Sigmoid colon (tissue), 7 donors: ENCODE results near the gene FAM8A1. TPM values are rescaled to one million over a fixed set of nuclear protein-coding genes. Genes with fewer than 3 reads are reported as not detected.
A peak's percentile ranks its signal among the peaks of the same experiment; 100 is the strongest.

Source experiments
- DNase-seq: peaks from one replicate; pipeline ENCODE4 v3.0.0-alpha.2; 2019
- H3K27ac ChIP-seq, 4 donors: fragments of 200-600 bp; sonication (generic); one replicate each; pipeline ENCODE4 v1.5.1; 2016 to 2019; ENCODE audit warnings: mild to moderate bottlenecking in 1 of 4
- H3K27me3 ChIP-seq, 3 donors: fragments of 200-600 bp; sonication (generic); one replicate each; pipeline ENCODE4 v1.5.1; 2019; ENCODE audit warnings: mild to moderate bottlenecking in 1 of 3
- H3K36me3 ChIP-seq, 4 donors: fragments of 200-600 bp; sonication (generic); one replicate each; pipeline ENCODE4 v1.5.1; 2016 to 2019
- H3K4me1 ChIP-seq, 4 donors: fragments of 200-600 bp; sonication (generic); one replicate each; pipeline ENCODE4 v1.5.1; 2017 to 2019
- H3K4me3 ChIP-seq, 4 donors: fragments of 200-600 bp; sonication (generic); one replicate each; pipeline ENCODE4 v1.5.1; 2017 to 2019; ENCODE audit warnings: mild to moderate bottlenecking in 2 of 4, moderate library complexity in 1 of 4
- H3K9me3 ChIP-seq, 4 donors: fragments of 200-600 bp in 3 of 4; sonication (generic) in 3 of 4; one replicate each; pipeline versions ENCODE4 v1.5.1 to v1.6.1; 2013 to 2019
- EP300 ChIP-seq, 4 donors: sonication (generic); formaldehyde crosslinking; IDR thresholded peaks; one replicate each; pipeline ENCODE4 v1.6.1; 2017; ENCODE audit warnings: antibody characterized with exemption in 4 of 4
- POLR2A ChIP-seq, 2 donors: fragments of 450-650 bp; IDR thresholded peaks; one replicate each; pipeline ENCODE4 v1.6.1; 2016; ENCODE audit warnings: antibody characterized with exemption in 2 of 2, mild to moderate bottlenecking in 2 of 2, moderate library complexity in 2 of 2
- POLR2AphosphoS5 ChIP-seq, 4 donors: sonication (generic); formaldehyde crosslinking; IDR thresholded peaks; one replicate each; pipeline ENCODE4 v1.6.1; 2017; ENCODE audit warnings: antibody characterized with exemption in 4 of 4
- WGBS, 2 donors: extraction: QIAGEN DNeasy Blood & Tissue Kit; methylation state at CpG; one replicate each; pipeline ENCODE4 v1.1.7; 2013; 5-methylcytosine and 5-hydroxymethylcytosine counted together
- intact Hi-C: fragments of 100-400 bp; cut with DNase I; formaldehyde crosslinking; loops from one replicate; pipeline ENCODE4 v1.15.1; 2023
- polyA plus RNA-seq, 3 donors: library from polyadenylated mRNA; stranded (reverse); fragments of 200-250 nt; gene quantifications; one replicate each; pipeline ENCODE4 v1.2.3, GENCODE V29; 2013
- total RNA-seq, 4 donors: library from RNA; depleted of rRNA; stranded (reverse); fragments of >200 nt; gene quantifications; one replicate each; pipeline ENCODE4 v1.1.0, GENCODE V29; 2016
- TF ChIP-seq, protein P1 (sequence below), 4 experiments: fragments of 450-650 bp in 3 of 4; fragments of 200-600 bp in 1 of 4; IDR thresholded peaks; one replicate each; pipeline ENCODE4 v1.5.1; 2016 to 2019; ENCODE audit warnings: antibody characterized with exemption in 4 of 4, mild to moderate bottlenecking in 3 of 4, moderate library complexity in 2 of 4
- donor health status: healthy with polysubstance abuse.
- donor health status: Bipolar disorder and iron deficiency.
- donor health status: healthy.

The FAM8A1 gene
- total and polyA plus RNA-seq, 7 donors: 9.0 to 70.4 (median 39.0) TPM

DNA sequence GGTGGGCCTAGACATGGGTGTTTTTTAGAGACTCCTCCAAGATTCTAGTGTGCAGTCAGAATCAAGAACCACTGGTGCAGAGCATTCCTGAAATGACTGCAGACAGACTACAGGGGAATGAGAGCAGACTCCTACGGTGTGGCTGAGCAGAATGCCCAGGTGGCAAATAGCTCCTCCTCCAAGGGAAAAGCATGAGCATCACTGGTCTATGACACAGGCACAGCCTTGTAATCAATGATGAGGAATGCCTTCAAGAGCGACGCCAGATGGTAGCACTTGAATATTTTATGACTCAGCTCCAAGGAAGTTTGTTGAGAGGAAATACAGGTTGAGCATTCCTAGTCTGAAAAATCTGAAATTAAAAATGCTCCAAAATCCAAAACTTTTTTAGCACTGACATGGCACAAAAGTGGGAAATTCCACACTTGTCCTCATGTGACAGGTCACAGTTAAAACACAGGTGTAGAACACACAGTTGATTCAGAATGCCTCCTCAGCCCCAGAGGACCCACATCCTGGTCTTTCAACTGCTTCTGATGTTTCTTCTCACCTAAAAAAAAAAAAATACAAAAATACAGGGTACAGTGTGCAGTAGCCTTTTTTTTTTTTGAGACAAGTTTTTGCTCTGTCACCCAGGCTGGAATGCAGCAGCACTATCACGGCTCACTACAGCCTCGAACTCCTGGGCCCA is 10.6 kb upstream of the FAM8A1 start:
- Histone ChIP-seq H3K4me3 (no peak overlapping the region), H3K27me3 (no peaks in the 10 kb centered on the region), H3K9me3 (no peaks in the 10 kb centered on the region), H3K36me3 (no peaks in the 10 kb centered on the region), H3K27ac (no peak overlapping the region), H3K4me1 (no peaks in the 10 kb centered on the region)
- intact Hi-C loops: loop anchor here (10.0 kb wide), 1 partner anchor 575 kb away; no protein-coding TSS in a partner anchor
- TF ChIP-seq POLR2A (IDR thresholded peaks at IDR 0.05) (peak in 1 of 2 donors; percentile 15), POLR2AphosphoS5 (IDR thresholded peaks at IDR 0.05) (no peak)
- no peak for DNase-seq
- WGBS, 2 donors: 44 to 55% methylated on average over 5 of the region's 5 CpGs

DNA sequence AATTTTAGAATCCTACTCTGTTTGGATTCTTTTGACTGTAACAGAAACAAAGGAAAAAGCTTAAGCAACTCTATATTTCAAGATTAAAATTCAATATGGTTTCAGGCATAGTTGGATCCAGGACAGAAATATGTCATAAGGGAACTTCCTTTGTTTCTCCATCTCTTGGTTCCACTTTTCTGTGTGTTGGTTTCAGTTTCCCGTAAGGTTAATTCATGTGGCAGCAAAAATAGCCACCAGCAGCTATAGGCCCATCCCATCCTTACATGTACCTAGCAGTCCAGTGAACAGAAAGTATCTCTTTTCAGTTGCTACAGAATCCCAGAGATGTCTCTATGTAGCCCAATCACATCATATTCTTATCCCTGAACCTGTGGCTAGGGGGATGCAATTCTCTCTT is 8.8 kb upstream of the FAM8A1 start:
- no peaks in the 10 kb centered on the region for H3K4me1 ChIP-seq
- no peak overlapping the region for H3K27ac ChIP-seq
- H3K4me3 ChIP-seq: no peak overlapping the region
- intact Hi-C loops: no loop called here
- H3K9me3 ChIP-seq: no peaks in the 10 kb centered on the region
- no peaks in the 10 kb centered on the region for H3K27me3 ChIP-seq
- no peaks in the 10 kb centered on the region for H3K36me3 ChIP-seq
- 63 to 88% methylated on average over 1 of the region's 1 CpG for WGBS, 2 donors
- no peak for DNase-seq
- TF ChIP-seq EP300 (IDR thresholded peaks at IDR 0.05) (no peak), POLR2A (IDR thresholded peaks at IDR 0.05) (no peak), POLR2AphosphoS5 (IDR thresholded peaks at IDR 0.05) (no peak)
- TF ChIP-seq, protein P1, sequence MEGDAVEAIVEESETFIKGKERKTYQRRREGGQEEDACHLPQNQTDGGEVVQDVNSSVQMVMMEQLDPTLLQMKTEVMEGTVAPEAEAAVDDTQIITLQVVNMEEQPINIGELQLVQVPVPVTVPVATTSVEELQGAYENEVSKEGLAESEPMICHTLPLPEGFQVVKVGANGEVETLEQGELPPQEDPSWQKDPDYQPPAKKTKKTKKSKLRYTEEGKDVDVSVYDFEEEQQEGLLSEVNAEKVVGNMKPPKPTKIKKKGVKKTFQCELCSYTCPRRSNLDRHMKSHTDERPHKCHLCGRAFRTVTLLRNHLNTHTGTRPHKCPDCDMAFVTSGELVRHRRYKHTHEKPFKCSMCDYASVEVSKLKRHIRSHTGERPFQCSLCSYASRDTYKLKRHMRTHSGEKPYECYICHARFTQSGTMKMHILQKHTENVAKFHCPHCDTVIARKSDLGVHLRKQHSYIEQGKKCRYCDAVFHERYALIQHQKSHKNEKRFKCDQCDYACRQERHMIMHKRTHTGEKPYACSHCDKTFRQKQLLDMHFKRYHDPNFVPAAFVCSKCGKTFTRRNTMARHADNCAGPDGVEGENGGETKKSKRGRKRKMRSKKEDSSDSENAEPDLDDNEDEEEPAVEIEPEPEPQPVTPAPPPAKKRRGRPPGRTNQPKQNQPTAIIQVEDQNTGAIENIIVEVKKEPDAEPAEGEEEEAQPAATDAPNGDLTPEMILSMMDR (IDR thresholded peaks at IDR 0.05): no peak

DNA sequence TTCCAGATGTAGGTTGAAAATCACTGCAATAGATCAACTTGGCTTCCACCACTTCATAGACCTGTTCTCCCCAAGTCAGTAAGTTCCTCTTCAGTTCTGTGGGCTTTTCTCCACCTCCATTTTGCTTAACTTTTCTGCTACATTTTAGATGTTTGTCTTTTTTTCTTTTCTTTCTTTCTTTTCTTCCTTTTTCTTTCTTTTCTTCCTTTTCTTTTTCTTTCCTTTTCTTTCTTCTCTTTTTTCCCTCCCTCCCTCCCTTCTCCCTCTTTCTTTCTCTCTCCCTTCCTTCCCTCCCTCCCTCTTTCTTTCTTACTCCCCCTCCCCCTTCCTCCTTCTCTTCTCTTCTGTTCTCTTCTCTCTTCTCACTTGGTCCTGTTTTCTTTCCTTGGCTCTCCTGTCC is 6.9 kb upstream of the FAM8A1 start:
- TF ChIP-seq EP300 (IDR thresholded peaks at IDR 0.05) (no peak), POLR2AphosphoS5 (IDR thresholded peaks at IDR 0.05) (no peak), POLR2A (IDR thresholded peaks at IDR 0.05) (no peak)
- TF ChIP-seq, protein P1 (IDR thresholded peaks at IDR 0.05): no peak
- Histone ChIP-seq H3K36me3 (no peaks in the 10 kb centered on the region), H3K9me3 (no peaks in the 10 kb centered on the region), H3K4me1 (no peaks in the 10 kb centered on the region), H3K27ac (no peak overlapping the region), H3K27me3 (no peaks in the 10 kb centered on the region), H3K4me3 (no peak overlapping the region)
- no peak for DNase-seq
- intact Hi-C loops: no loop called here

DNA sequence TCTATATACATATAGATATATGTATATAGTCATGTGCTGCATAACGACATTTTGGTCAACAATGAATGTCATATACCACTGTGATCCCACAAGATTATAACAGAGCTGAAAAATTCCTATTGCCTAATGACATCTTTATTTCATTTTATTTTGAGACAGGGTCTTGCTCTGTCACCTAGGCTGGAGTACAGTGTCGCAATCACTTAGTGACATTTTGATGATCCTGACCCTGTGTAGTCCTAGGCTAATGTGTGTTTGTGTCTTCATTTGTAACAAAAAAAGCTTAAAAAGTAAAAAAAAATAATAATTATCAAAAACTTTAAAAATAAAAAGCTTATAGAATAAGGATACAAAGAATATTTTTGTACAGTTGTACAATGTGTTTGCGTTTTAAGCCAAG is 4.0 kb upstream of the FAM8A1 start:
- Histone ChIP-seq H3K36me3 (no peaks in the 10 kb centered on the region), H3K9me3 (no peaks in the 10 kb centered on the region), H3K27me3 (no peaks in the 10 kb centered on the region), H3K4me1 (peaks cover 0 to 6% (median 2%) of the 10 kb centered on the region in 4 donors), H3K4me3 (no peak overlapping the region), H3K27ac (no peak overlapping the region)
- 94 to 96% methylated on average over 3 of the region's 3 CpGs for WGBS, 2 donors
- intact Hi-C loops: no loop called here
- no peak for DNase-seq
- TF ChIP-seq POLR2A (IDR thresholded peaks at IDR 0.05): no peak
- no peak for TF ChIP-seq EP300 (IDR thresholded peaks at IDR 0.05)
- no peak for TF ChIP-seq POLR2AphosphoS5 (IDR thresholded peaks at IDR 0.05)
- TF ChIP-seq, protein P1 (IDR thresholded peaks at IDR 0.05): no peak

DNA sequence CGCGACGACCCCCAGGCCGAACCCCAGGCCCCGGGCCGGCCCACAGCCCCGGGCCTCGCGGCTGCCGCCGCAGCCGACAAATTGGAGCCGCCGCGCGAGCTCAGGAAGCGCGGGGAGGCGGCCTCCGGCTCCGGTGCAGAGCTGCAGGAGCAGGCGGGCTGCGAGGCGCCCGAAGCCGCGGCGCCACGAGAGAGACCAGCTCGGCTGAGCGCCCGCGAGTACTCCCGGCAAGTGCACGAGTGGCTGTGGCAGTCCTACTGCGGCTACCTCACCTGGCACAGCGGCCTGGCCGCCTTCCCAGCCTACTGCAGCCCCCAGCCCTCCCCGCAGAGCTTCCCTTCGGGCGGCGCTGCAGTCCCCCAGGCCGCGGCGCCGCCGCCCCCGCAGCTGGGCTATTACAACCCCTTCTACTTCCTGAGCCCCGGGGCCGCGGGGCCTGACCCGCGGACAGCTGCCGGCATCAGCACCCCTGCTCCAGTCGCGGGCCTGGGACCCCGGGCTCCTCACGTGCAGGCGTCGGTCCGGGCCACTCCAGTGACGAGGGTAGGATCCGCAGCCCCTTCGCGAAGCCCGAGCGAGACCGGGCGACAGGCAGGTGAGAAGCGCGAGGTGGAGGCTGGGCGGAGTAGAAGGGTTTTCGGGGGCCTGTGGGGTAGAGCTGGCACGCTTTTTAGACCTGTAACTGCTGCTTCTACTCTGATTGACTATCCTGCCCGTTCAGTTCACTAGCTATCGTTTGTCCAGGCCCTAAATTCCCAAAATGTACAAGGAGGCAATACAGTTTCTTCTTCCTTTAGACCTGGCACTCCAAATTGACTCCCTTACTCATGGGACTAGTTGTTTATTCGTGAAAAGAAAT is 654 bp downstream of the FAM8A1 start:
- H3K36me3 ChIP-seq: peaks cover 0 to 33% (median 0%) of the 10 kb centered on the region in 4 donors
- peak overlapping the region; percentile 92 to 99 (median 96) for H3K27ac ChIP-seq
- DNase-seq: peak; percentile 79
- no peaks in the 10 kb centered on the region for H3K27me3 ChIP-seq
- intact Hi-C loops: loop anchor here (2.0 to 5.0 kb wide), 4 partner anchors 106 to 443 kb away; partner anchors contain the start of genes NUP153 and RBM24
- 1% methylated on average over 77 of the region's 77 CpGs for WGBS, 2 donors
- TF ChIP-seq EP300 (IDR thresholded peaks at IDR 0.05) (no peak), POLR2AphosphoS5 (IDR thresholded peaks at IDR 0.05) (no peak), POLR2A (IDR thresholded peaks at IDR 0.05) (no peak)
- TF ChIP-seq, protein P1 (IDR thresholded peaks at IDR 0.05): no peak
- peaks cover 0 to 23% (median 17%) of the 10 kb centered on the region in 4 donors for H3K4me1 ChIP-seq
- H3K9me3 ChIP-seq: no peaks in the 10 kb centered on the region
- H3K4me3 ChIP-seq: peak overlapping the region; percentile 82 to 100 (median 92)
